NOMO-1 treated with DMSO at 0.1 percent for 48 hours (cell line): ENCODE data around the gene COMMD4.
"Not testable (repeated sequence)": the region's sequence is repeated elsewhere in the genome, so short reads cannot be mapped to it uniquely, and the experiment has no call there.

Experiments used
- DNase-seq: peaks from one replicate; lab custom pipeline; 2025; ENCODE audit not compliant: unreplicated experiment; lab: John Stamatoyannopoulos, UW

Gene COMMD4

GRCh38 chr15:75335705-75336355 is at the start of gene COMMD4:
Gene COMMD4 (plus strand): TSS chr15:75336063. CDS start chr15:75336090, 27 bp downstream.
- DNase-seq = peak; percentile 74

- not testable (repeated sequence) for DNase-seq
Measured at GRCh38 chr15:75293660-75294059, 42.2 kb upstream of the COMMD4 start.

GRCh38 chr15:75298541-75299310 is 37.1 kb upstream of the COMMD4 start:
- not testable (repeated sequence) for DNase-seq

GRCh38 chr15:75299311-75299688 is 36.6 kb upstream of the COMMD4 start:
- DNase-seq = not testable (repeated sequence)

GRCh38 chr15:75300026-75300425 is 35.8 kb upstream of the COMMD4 start:
- not testable (repeated sequence) for DNase-seq

GRCh38 chr15:75302318-75302717 is 33.5 kb upstream of the COMMD4 start:
- DNase-seq = no peak

GRCh38 chr15:75302753-75303152 is 33.1 kb upstream of the COMMD4 start:
- DNase-seq = not testable (repeated sequence)

GRCh38 chr15:75306188-75306587 is 29.7 kb upstream of the COMMD4 start:
- no peak for DNase-seq

- DNase-seq = peak; percentile 15
Measured at GRCh38 chr15:75307778-75308390, 28.0 kb upstream of the COMMD4 start.

- DNase-seq = no peak
Measured at GRCh38 chr15:75309711-75310110, 26.2 kb upstream of the COMMD4 start.

- not testable (repeated sequence) for DNase-seq
Measured at GRCh38 chr15:75312548-75312947, 23.3 kb upstream of the COMMD4 start.

- no peak for DNase-seq
Measured at GRCh38 chr15:75313116-75313845, 22.6 kb upstream of the COMMD4 start.

GRCh38 chr15:75314552-75315290 is 21.1 kb upstream of the COMMD4 start:
- no peak for DNase-seq

- DNase-seq = not testable (repeated sequence)
Measured at GRCh38 chr15:75319231-75319897, 16.5 kb upstream of the COMMD4 start.

GRCh38 chr15:75321711-75322110 is 14.2 kb upstream of the COMMD4 start:
- DNase-seq = no peak

- DNase-seq = no peak
Measured at GRCh38 chr15:75325922-75326321, 9.9 kb upstream of the COMMD4 start.

- no peak for DNase-seq
Measured at GRCh38 chr15:75327005-75327404, 8.9 kb upstream of the COMMD4 start.

- no peak for DNase-seq
Measured at GRCh38 chr15:75327491-75327890, 8.4 kb upstream of the COMMD4 start.

- DNase-seq = no peak
Measured at GRCh38 chr15:75328493-75329314, 7.2 kb upstream of the COMMD4 start.
